PC-9 (cell line): ENCODE results near the gene FILIP1L. TPM values are rescaled to one million over a fixed set of nuclear protein-coding genes. Genes with fewer than 3 reads are reported as not detected.

ENCODE experiments used
- BruUV-seq: library from RNA; stranded (reverse); fragments of 400-500 nt; replicated peaks from 2 replicates; lab custom pipeline; 2021; lab: Mats Ljungman, UMichigan
- CTCF ChIA-PET: fragments of 300-600 bp; sonication (Branson Sonifier 250); formaldehyde crosslinking; loops from one replicate; lab custom pipeline; 2022; ENCODE audit warnings: antibody characterized with exemption; lab: Charles Lee
- POLR2A ChIA-PET: fragments of 300-600 bp; sonication (Branson Sonifier 250); formaldehyde crosslinking; loops from one replicate; lab custom pipeline; 2022; ENCODE audit warnings: antibody characterized with exemption; ENCODE audit not compliant: unreplicated experiment; lab: Charles Lee
- DNase-seq, 2 experiments: peaks; one replicate each; pipeline versions ENCODE4 v3.0.0 to v3.0.0-alpha.2; 2015 to 2022; ENCODE audit warnings: mixed read lengths in 1 of 2
- H2AFZ ChIP-seq: fragments of 200-600 bp; sonication (generic); 2 replicates; pipeline ENCODE4 v1.8.1; 2017; ENCODE audit warnings: antibody characterized with exemption
- H3F3A ChIP-seq: fragments of 200-600 bp; sonication (generic); 2 replicates; pipeline ENCODE4 v1.8.1; 2017; ENCODE audit warnings: antibody characterized with exemption, mild to moderate bottlenecking, low read depth; ENCODE audit not compliant: insufficient read depth
- H3K27ac ChIP-seq: fragments of 200-600 bp; sonication (generic); 2 replicates; pipeline ENCODE4 v1.6.1; 2016; ENCODE audit warnings: mixed run types
- H3K27me3 ChIP-seq: fragments of 200-600 bp; sonication (generic); 2 replicates; pipeline ENCODE4 v1.6.1; 2016; ENCODE audit warnings: low read depth, mixed run types; ENCODE audit not compliant: insufficient read depth
- H3K36me3 ChIP-seq: fragments of 200-600 bp; sonication (generic); 2 replicates; pipeline ENCODE4 v1.6.1; 2016; ENCODE audit warnings: low read depth, mixed run types
- H3K4me1 ChIP-seq: fragments of 200-600 bp; sonication (generic); replicated peaks from 2 replicates; pipeline ENCODE4 v1.6.1; 2016; ENCODE audit warnings: mixed run types; ENCODE audit not compliant: insufficient read depth
- H3K4me2 ChIP-seq: fragments of 200-600 bp; sonication (generic); 2 replicates; pipeline ENCODE4 v1.6.1; 2017; ENCODE audit warnings: mixed run types
- H3K4me3 ChIP-seq: fragments of 200-600 bp; sonication (generic); 2 replicates; pipeline ENCODE4 v1.6.1; 2016; ENCODE audit warnings: mixed run types
- H3K79me2 ChIP-seq: fragments of 200-600 bp; sonication (generic); 2 replicates; pipeline ENCODE4 v1.6.1; 2017; ENCODE audit warnings: low read depth, mixed run types
- H3K9me2 ChIP-seq: fragments of 200-600 bp; sonication (generic); 2 replicates; pipeline ENCODE4 v1.8.1; 2017; ENCODE audit warnings: mild to moderate bottlenecking; ENCODE audit not compliant: insufficient read depth
- H3K9me3 ChIP-seq: fragments of 200-600 bp; sonication (generic); 2 replicates; pipeline ENCODE4 v1.8.1; 2016; ENCODE audit warnings: low read depth; ENCODE audit not compliant: insufficient read depth
- H4K20me1 ChIP-seq: fragments of 200-600 bp; sonication (generic); 2 replicates; pipeline ENCODE4 v1.8.1; 2017; ENCODE audit not compliant: insufficient read depth
- CTCF ChIP-seq: fragments of 200-600 bp; sonication (generic); conservative IDR thresholded peaks from 2 replicates; pipeline ENCODE4 v1.6.1; 2017; ENCODE audit warnings: mixed run types, antibody characterized with exemption, mild to moderate bottlenecking, moderate library complexity
- EZH2 ChIP-seq: fragments of 200-600 bp; sonication (generic); IDR thresholded peaks from 2 replicates; pipeline ENCODE4 v1.8.0; 2017; ENCODE audit warnings: antibody characterized with exemption, low read depth
- intact Hi-C: fragments of 100-400 bp; cut with micrococcal nuclease; formaldehyde crosslinking; loops from one replicate; pipeline ENCODE4 v1.10.0; 2022; ENCODE audit not compliant: unreplicated experiment
- total RNA-seq: library from RNA; stranded (reverse); gene quantifications from 2 replicates; pipeline ENCODE4 v1.2.3, GENCODE V29; 2021

Gene FILIP1L
- total RNA-seq, 1 experiment from 2014 or later: 16.8 TPM

- no peak for DNase-seq
- Histone ChIP-seq H3K4me3 (no peak overlapping the region), H3F3A (no peaks in the 10 kb centered on the region), H3K36me3 (no peaks in the 10 kb centered on the region), H4K20me1 (no peaks in the 10 kb centered on the region), H3K27me3 (no peaks in the 10 kb centered on the region), H3K27ac (no peak overlapping the region), H3K4me1 (peaks cover 7% of the 10 kb centered on the region), H3K79me2 (no peaks in the 10 kb centered on the region), H3K4me2 (no peak overlapping the region), H3K9me2 (no peaks in the 10 kb centered on the region), H3K9me3 (no peaks in the 10 kb centered on the region), H2AFZ (no peak overlapping the region)
- ChIA-PET CTCF (interaction anchor here (0.7 kb wide), 1 partner anchor 22 kb away, joined by 3 read pairs; no protein-coding TSS in a partner anchor), POLR2A (interaction anchor here (0.5 kb wide), 1 partner anchor 9 kb away, joined by 4 read pairs; no protein-coding TSS in a partner anchor)
- BruUV-seq: no TSS peak
- intact Hi-C loops: no loop called here
- TF ChIP-seq CTCF (no peak), EZH2 (no peak)
These were observed 166.9 kb downstream of the FILIP1L start for GRCh38 chr3:99947356-99947755.

- Histone ChIP-seq H4K20me1 (no peaks in the 10 kb centered on the region), H3K9me3 (no peaks in the 10 kb centered on the region), H3K27me3 (no peaks in the 10 kb centered on the region), H3K79me2 (no peaks in the 10 kb centered on the region), H3K27ac (no peak overlapping the region), H3K36me3 (no peaks in the 10 kb centered on the region; the same call in 1 of the 2 replicates), H3K4me1 (peaks cover 21% of the 10 kb centered on the region), H3K9me2 (no peaks in the 10 kb centered on the region), H3K4me2 (no peak overlapping the region), H3K4me3 (no peak overlapping the region), H3F3A (no peaks in the 10 kb centered on the region), H2AFZ (no peak overlapping the region)
- BruUV-seq: no TSS peak
- TF ChIP-seq CTCF (no peak), EZH2 (no peak)
- no peak for DNase-seq
- intact Hi-C loops: no loop called here
- ChIA-PET CTCF (interaction anchor here (0.5 kb wide), 2 partner anchors 114 to 387 kb away, joined by 3 to 4 read pairs; no protein-coding TSS in a partner anchor), POLR2A (interaction anchor here (0.6 kb wide), 1 partner anchor 62 kb away, joined by 4 read pairs; no protein-coding TSS in a partner anchor)
These were observed 168.8 kb downstream of the FILIP1L start for GRCh38 chr3:99945328-99945995.

- Histone ChIP-seq H3K79me2 (no peaks in the 10 kb centered on the region), H3K9me3 (no peaks in the 10 kb centered on the region), H3K36me3 (no peaks in the 10 kb centered on the region; the same call in 1 of the 2 replicates), H3K4me1 (peaks cover 27% of the 10 kb centered on the region), H3K27me3 (no peaks in the 10 kb centered on the region), H3F3A (no peaks in the 10 kb centered on the region), H2AFZ (no peak overlapping the region), H3K27ac (no peak overlapping the region), H3K4me2 (peak overlapping the region; percentile 3; the same call in 1 of the 2 replicates), H3K4me3 (no peak overlapping the region), H4K20me1 (no peaks in the 10 kb centered on the region), H3K9me2 (no peaks in the 10 kb centered on the region)
- peak in 1 of 2 experiments; percentile 52 for DNase-seq
- TF ChIP-seq CTCF (no peak), EZH2 (no peak)
- POLR2A ChIA-PET: no interaction called here
- intact Hi-C loops: no loop called here
- no TSS peak for BruUV-seq
- CTCF ChIA-PET: no interaction called here
These were observed 170.2 kb downstream of the FILIP1L start for GRCh38 chr3:99943931-99944761.
